Amniotic stem cell (primary cell): Measurements from ENCODE around the gene SELL.
"Not testable (repeated sequence)": the region's sequence is repeated elsewhere in the genome, so short reads cannot be mapped to it uniquely, and the experiment has no call there.

Experiments used
- DNase-seq: peaks from one replicate; lab custom pipeline; 2025; lab: John Stamatoyannopoulos, UW

Gene SELL

GRCh38 chr1:169667227-169667639, 44.2 kb downstream of the SELL start:
- DNase-seq: not testable (repeated sequence)

GRCh38 chr1:169662680-169663079, 48.7 kb downstream of the SELL start:
- DNase-seq: not testable (repeated sequence)

- not testable (repeated sequence) for DNase-seq
Observed at GRCh38 chr1:169661066-169661465, 50.4 kb downstream of the SELL start.

GRCh38 chr1:169658777-169659176, 52.6 kb downstream of the SELL start:
- DNase-seq: not testable (repeated sequence)

- no peak for DNase-seq
Observed at GRCh38 chr1:169653873-169654272, 57.5 kb downstream of the SELL start.

GRCh38 chr1:169651035-169651434, 60.4 kb downstream of the SELL start:
- no peak for DNase-seq

- DNase-seq: no peak
Observed at GRCh38 chr1:169650551-169650950, 60.9 kb downstream of the SELL start.

- no peak for DNase-seq
Observed at GRCh38 chr1:169648709-169649108, 62.7 kb downstream of the SELL start.

- no peak for DNase-seq
Observed at GRCh38 chr1:169648187-169648586, 63.2 kb downstream of the SELL start.

GRCh38 chr1:169647512-169647911, 63.9 kb downstream of the SELL start:
- DNase-seq: no peak

GRCh38 chr1:169644297-169644696, 67.1 kb downstream of the SELL start:
- DNase-seq: no peak
